ENCODE results near the gene DOCK2.
"Not testable (repeated sequence)": the region's sequence is repeated elsewhere in the genome, so short reads cannot be mapped to it uniquely, and the experiment has no call there.

The DOCK2 gene

DNA sequence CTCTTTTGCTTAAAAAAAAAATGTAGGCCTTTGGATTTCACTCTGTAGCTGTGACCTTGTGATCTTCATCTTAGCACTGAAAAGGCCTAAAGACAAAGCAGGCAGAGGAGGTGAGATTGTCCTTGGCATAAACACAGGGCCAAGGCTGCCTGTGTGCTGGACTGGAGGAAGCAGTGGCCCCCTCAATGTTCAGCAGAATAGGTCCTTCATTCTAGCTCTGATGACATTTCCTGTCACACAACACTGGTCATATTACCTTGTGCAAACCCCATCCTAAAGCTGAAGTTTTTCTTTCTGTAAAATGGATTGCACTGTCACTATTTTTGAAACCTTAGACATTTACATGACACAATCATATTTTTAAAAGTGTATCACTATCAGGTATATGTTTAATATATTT is 195.8 kb downstream of the DOCK2 start:
- no peak for DNase-seq

DNA sequence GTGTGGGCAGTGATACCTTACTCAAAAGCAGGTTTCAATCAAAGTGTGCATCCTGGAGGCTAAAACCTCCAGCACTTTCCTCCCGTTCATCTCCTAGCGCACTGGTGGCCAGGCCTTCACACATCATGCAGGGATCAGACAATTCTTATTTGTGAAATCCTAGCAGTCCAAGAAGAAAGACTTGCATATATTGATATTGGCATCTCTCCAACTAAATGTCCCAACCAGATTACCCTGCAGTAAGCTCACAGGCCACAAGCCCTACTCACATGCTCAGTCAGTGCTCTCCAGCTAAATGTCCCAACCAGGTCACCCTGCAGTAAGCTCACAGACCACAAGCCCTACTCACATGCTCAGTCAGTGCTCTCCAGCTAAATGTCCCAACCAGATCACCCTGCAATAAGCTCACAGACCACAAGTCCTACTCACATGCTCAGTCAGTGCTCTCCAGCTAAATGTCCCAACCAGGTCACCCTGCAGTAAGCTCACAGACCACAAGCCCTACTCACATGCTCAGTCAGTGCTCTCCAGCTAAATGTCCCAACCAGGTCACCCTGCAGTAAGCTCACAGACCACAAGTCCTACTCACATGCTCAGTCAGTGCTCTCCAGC is 196.7 kb downstream of the DOCK2 start:
- DNase-seq, result not testable (repeated sequence)

DNA sequence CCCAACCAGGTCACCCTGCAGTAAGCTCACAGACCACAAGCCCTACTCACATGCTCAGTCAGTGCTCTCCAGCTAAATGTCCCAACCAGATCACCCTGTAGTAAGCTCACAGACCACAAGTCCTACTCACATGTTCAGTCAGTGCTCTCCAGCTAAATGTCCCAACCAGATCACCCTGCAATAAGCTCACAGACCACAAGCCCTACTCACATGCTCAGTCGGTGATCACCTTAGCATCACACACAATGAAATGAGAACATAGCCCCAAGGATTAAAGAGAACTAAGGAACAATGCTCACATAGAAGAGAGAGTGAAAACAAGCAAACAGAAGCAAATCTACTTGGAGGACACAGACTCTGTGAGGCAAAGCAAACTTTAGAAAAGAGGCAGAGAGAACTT is 197.5 kb downstream of the DOCK2 start:
- DNase-seq, result not testable (repeated sequence)

DNA sequence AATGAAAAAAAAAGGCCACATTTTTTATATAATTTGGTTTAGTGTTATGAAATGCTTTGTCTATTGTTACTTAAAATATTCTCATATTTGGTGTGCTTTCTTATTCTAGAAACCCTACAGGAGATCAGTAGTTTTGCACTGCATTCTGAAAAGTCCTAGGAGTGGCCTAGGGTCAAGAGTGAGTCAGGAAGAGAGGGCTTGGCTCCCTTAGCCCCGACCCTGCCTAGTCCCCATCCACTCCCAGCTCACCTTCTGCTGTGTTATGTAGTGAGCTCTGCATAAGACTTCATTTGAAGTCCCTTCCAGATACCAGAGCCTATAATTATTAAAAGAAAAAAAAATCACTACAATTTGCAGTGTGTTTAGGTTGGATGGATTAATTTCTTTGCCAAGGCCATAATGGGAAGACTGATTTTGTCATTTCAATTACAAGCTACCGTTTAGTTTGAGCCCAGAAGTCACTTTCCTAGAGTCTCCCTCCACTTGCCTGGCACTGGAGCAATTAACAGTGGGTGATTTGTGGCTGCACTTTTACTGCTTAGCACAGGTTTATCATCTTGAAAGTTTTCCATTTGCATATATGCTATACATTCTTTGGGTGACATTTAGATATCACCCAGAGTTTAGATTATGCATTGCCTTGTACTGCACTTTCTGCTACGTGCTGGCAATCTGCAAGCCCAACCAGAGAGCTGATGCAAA is 199.9 kb downstream of the DOCK2 start:
- DNase-seq, result no peak

DNA sequence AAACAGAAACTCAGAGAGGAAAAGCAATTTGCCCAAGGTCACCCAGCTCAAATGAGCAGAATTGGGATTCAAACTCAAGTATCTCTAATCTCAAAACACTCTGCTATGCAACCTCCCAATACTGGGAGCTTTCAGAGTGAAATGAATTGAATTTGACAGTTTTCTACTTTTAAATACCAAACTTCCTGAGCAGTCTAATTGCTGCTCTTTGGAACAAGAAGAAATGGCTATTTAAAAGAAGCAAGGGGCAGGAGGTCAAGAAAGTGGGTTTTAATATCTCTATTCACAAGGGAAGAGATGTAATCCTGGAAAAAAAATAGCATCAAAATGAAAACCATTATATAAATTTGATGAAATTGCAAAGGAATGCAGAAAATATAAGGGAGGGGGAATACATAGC is 200.6 kb downstream of the DOCK2 start:
- DNase-seq, result no peak

DNA sequence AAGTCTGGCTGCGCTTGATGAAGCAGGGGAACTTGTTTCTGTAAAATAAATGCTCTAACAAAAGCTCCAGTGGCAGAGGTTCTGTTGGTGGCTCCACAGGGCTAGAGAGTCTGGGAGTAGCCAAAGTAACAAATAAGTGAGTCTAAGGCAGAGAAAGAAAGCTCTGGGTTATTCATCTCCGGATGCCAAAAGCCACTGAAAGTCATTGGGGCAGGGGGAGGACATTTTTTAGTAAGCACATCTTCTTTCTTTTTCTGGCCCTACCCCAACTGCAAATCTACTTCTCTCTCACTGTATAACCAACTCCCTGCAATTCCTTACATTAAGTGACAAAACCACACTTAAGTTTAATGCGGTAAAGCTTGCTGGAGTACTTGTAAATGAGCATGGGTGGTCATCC is 201.6 kb downstream of the DOCK2 start:
- DNase-seq, result no peak

DNA sequence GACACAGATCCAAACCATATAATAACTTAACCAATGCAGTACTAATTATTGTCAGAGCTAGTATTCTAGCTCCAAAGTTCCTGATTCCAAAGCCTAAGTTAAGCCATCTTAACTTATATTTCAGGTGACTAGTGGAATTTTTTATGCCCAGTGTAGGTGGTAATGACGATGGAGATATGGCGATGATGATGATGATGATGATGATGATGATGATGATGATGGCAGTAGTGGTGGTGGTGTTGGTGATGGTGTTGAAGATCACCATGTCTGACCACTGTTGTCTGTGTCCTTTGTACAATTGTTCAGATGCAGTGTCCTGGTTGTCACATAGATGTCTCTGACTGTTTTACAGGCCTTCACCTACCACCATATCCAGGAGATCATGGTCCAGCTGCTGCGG is 203.3 kb downstream of the DOCK2 start:
- no peak for DNase-seq

DNA sequence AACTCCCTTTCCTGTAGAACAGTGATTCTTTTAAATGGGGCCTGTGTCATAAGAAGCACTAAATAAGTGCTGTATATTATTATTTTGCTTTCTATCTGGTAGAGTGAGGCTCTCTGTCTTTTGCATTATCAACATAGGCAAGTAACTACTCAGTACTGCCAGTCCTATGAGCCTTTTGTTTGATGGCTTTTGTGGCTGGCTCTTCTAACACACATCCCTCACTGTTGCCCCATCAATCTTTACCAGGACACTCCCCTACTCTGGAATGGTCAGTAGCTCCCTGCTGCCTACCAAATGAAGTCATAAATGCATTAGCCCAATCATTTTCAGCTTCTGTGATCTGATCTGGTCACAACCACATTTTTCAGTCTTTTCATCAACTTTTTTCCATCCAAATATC is 205.6 kb downstream of the DOCK2 start:
- DNase-seq, result no peak

DNA sequence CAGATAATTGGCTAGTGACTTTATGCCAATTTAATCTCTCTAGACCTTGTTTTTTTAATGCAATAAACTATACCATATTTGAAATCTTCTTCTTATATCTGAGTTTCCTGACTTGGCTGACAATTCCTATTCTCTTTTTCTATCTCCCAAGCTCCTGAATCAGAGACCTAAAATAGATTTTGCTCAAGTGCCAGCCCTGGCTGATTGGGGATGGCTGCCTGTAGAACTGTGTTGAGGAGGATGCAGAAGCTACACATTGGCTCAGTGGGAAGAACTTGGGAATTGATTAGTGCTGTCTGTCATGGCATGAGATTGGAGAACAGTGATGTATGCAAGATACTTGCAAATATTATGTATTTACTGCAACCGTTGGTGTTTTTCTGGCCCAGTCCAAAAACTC is 210.4 kb downstream of the DOCK2 start:
- no peak for DNase-seq

DNA sequence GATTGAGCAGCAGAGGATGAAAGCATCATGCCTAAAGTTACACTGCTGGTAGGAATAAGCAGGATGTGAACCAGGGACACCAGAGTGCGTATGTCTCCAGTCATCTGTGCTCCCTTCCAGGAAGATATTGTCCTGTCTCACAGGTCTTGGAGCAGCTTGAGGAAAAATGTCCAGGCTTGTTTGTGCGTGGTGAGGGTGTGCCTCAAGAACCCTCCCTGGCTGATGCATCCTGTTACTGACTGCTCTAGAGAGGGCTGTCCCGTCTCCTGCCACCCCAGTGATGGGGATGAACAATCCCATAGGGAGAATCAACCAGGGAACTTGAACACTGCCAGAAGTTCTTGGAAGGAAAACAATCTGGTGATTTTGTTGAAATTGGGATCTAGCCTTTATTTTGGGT is 211.2 kb downstream of the DOCK2 start:
- no peak for DNase-seq

DNA sequence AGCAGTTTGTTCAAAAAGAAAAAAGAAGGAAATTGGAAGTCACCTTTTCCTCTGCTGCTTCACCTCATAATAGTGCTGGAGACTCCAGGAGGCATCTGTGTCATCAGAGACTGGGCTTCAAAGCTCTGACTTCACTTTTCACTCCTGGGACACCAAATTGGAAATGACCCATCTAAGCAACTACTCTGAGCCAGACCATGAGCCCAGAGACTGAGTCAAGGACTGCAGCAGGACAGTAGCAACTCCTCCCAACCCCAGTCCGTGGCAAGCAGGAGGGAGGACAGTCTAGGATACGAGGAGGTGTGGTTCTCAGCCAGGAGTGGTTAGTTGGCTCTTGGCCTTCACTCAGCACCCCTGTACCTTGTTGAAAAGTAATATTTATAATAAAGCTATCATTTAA is 211.7 kb downstream of the DOCK2 start:
- DNase-seq, result no peak

DNA sequence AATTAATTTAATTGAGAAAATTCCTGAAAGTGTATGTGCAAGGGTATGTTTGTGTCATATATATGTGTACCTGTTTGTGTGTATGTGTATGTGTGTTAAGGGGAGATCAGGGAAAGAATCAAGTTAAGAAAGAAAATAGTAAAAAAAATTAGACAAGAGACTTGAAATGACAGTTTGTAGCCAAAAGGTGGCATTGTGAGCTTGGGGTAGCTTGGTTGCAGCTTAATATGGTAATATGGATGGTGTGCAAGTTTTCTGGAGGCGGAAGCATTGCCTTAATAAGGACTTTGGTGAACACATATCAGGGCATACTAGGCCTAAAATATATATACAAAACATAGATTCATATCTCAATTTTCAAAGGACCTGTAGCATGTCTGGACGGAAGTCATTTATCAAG is 213.3 kb downstream of the DOCK2 start:
- DNase-seq, result no peak

DNA sequence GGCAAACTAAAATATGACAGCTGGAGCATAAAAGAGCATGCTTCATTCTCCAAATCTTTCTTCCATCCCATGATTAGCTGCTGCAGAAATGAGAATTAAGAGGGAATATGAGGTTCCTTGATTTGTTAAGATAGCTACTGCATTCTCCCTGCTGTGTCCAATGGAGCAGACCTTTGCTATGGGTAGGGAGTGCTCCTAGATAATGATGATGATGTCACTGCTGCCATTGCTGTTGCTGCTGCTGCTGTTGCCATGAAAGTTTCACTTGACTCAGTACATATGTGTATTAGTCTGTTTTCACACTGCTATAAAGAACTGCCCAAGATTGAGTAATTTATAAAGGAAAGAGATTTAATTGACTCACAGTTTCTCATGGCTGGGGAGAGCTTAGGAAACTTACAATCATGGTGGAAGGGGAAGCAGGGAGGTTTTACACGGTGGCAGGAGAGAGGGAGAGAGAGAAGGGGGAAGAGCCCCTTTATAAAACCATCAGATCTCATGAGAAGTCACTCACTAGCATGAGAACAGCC is 214.3 kb downstream of the DOCK2 start:
- no peak for DNase-seq

DNA sequence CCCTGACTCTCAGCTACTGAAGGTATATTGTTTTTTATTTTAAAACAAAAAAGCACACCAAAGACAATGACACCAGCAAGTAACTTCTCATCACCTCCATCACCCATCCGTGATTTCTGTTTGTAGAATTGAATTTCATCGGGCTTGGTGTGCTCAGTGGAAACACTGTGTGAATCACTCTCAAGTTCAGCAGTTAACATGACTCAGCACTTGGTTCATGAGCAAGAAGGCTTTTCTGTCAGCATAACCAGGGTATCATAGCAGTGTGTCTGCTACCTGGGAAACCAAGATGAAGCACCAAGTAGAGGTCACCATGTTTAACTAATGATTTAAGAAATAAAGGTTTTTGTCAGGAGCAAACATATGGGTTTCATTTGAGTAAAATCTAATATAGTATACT is 219.5 kb downstream of the DOCK2 start:
- no peak for DNase-seq

DNA sequence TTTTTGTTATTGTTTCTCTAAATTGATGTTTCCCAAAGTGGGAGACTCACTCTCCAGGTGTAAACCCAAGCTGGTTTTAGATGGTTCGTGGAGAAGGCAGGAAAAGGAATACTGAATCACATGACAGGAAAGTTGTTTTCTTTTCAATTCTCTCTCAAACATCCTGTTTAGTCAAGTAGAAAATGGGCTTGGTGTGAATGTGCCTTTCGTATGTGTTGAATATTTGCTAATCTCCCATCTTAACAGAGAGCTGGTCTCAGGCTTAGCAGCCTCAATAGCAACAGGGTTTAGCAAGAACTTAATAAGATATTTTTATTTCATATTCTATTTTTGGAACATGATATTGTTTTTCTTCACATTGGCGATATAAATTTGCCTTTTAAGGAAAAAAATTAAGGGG is 223.5 kb downstream of the DOCK2 start:
- DNase-seq, result no peak

DNA sequence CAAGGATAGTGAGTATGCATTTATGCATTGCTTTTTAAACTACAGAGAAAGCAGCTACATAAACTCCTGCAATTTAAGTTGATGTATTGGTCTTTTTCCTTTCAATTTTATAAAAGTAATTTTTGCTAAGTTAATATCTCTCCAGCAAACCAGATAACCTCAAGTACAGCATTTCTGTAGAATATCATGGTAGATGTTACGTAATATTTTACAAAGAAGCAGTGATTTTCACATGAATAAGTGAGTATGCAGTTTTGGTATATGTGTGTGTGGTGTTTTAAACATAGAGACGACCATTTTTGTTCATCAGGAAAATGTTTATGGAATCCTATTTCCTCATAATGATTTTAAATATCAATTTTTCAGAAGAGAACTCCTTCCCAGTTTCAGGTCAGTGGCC is 224.4 kb downstream of the DOCK2 start:
- no peak for DNase-seq

DNA sequence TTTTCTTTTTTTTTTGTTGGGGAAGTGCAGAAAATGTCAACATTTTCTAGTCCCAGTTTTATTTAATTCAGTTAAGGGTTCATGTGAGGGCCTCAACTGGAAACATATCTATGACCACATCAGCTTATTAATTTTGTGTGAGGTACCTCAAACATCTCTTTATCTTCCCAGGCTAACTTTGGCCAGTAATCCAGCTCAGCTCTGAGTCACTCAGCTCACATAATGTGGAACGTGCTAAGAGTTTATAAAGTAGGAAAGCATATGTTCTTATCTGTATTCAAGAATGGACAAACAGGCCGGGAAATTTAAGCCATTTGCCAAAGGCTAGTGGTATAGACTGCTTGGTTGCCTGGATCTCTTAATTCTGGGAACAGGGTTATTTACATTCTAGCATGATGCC is 224.9 kb downstream of the DOCK2 start:
- DNase-seq, result no peak

DNA sequence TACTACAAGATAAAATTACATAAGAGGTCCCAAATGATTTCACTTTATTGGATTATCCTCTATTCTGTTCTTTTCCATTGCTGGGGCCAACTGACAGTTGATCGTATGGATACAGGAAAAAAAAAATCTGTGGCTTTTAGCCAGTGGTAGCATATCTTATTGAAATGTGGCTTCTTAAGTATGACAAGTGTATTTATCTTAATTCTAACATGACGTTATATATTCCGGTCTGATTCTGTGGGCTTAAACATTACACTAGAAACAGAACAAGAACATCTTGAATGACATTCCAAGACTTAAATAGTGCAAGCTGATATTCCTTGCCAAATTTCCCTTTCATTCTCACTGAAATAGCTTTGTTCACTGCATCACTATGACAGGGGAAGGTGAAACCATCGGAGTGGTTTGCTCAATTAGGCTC is 225.3 kb downstream of the DOCK2 start:
- DNase-seq, result no peak

DNA sequence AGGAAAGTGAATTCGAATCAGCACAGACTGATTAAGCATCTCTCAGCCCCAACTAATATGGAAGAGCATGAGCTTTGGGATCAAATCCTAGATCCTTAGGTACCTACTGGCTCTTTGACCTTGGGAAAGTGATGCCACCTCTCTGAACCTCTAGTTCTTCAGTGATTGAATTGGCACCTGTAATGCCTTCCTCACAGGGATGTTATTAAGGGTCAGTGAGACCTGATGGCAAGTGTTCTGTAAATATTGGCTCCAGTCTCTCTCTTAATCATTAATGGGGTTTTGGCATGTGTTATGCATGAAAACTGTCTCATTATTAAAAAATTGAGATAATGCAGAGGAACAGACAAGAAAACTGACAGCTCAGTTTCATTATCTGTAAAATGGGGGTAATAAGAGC is 227.4 kb downstream of the DOCK2 start:
- DNase-seq, result no peak

DNA sequence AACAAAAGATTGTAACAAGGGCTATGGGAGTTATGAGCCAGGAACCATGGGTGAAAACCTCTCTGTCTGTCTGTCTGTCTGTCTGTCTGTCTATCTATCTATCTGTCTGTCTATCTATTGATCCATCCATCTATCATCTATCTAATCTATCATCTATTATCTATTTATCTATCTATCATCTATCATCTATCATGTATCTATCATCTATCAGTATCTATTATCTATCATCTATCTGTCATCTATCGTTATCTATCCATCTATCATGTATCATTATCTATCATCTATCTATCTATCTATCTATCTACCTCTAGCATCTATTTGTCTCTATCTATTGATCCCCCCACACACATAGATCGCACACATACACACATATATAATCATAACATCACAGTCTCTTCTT is 230.3 kb downstream of the DOCK2 start:
- DNase-seq, result no peak

DNA sequence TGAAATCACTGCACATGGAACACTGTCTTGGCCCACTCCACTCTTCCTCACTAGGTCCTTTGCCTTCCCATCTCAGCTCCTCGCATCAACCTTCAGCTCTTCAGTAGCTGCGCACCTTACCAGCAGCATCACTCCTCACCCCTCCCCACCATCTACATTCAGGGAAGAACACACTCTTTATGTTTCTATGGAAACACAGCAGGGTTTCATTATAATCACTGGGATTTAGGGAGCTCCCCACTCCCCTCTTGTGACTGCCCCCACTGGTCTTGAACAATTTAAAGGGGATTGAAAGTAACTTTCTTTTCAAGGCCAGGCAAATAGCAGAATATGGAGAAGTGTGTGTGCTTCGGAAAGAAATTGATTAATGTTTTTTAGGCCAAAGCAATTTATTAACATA is 232.0 kb downstream of the DOCK2 start:
- no peak for DNase-seq

DNA sequence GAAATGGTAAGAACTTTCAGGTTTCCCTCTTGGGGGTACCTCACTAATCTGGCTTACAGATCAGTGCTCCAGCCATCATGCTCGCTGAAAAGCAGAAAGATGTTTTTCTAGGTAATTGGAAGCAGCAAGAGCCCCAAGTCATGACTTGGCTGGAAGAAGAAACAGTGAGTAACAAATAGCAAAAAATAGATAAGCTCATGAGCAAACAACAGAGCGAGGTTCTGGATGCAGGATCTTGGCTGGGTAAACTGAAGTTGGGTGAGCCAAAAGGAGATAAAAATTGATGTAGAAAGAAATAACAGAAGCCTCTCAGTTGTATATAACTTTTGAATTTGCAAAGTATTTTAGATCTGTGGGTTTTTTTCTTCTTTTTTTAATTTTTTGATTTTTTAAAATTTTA is 233.1 kb downstream of the DOCK2 start:
- DNase-seq, result no peak

DNA sequence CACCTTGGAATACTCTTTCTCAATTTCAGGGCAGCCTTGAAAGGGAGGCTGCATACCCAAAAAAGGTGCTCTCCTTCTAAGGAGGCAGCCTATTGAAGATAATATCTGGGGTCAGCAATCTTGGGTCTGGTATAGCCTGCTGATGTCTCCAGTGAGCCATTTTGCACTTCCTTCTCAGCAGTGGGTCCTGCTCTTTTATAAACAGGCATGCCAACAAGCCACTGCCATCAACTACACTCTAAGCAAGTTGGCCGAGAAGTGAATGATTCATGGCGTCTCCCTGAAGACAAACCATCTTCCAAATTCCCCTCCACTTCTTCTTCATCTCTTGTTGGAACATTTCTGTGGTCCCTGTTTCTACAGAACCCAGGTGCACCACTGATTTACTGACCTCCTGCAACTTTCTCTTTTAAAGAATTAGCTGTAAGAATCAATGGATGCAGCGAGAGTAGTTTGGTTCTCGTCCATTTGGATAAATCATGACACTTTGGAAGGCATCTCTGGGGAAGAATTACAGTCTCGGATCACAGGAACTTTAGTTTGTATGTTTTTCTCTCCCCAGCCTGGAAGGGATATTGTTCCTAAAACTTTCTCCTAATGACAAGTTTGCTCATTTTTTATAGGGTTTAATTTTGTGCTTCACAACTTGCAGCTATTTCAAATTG is 234.9 kb downstream of the DOCK2 start:
- DNase-seq, result no peak

DNA sequence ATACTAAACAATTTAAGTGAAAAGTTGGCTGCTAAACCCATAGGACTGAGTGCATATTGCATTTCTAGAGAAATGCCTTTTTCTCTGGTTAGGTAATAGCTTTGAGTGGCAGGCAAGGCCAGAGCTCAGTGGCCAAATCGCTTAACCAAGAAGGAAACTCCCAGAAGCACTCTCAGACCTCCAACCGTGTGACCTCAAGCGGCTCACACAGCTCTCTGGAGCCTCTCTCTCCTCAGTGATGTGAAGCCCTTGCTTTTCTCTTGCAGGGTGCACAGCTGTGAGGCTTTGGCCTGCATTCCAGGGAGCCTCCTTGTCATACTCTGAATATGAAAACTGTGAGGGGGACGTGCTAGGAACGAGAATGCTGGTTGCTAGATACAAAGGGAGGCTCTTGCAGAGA is 236.6 kb downstream of the DOCK2 start:
- DNase-seq, result no peak
